GM12878 (cell line): ENCODE measurements around the gene EIF5. TPM values are rescaled to one million over a fixed set of nuclear protein-coding genes. Genes with fewer than 3 reads are reported as not detected.

Source experiments
- ATAC-seq: fragments of 200-7000 bp; cut with Tn5 transposase; 3 replicates; pipeline ENCODE4 v1.9.1; 2020; ENCODE audit warnings: mild to moderate bottlenecking, moderate library complexity
- BruUV-seq: library from RNA; stranded (reverse); fragments of 400-500 nt; replicated peaks from 2 replicates; lab custom pipeline; 2021; lab: Mats Ljungman, UMichigan
- CTCF ChIA-PET: fragments of 300-600 bp; sonication (Branson Sonifier 250); formaldehyde crosslinking; extraction: SDS; loops from one replicate; lab custom pipeline; 2021; ENCODE audit warnings: inconsistent platforms; lab: Yijun Ruan, JAX
- POLR2A ChIA-PET: fragments of 350-600 bp; formaldehyde crosslinking; extraction: SDS; loops from one replicate; lab custom pipeline; 2021; ENCODE audit warnings: inconsistent platforms; lab: Charles Lee
- RAD21 ChIA-PET: fragments of 300-600 bp; sonication (Branson Sonifier 250); formaldehyde crosslinking; loops from one replicate; lab custom pipeline; 2023; ENCODE audit warnings: antibody characterized with exemption; ENCODE audit not compliant: unreplicated experiment; lab: Charles Lee
- SMC1A ChIA-PET: fragments of 300-600 bp; sonication (Branson Sonifier 250); formaldehyde crosslinking; loops from one replicate; lab custom pipeline; 2023; ENCODE audit not compliant: unreplicated experiment, uncharacterized antibody; lab: Charles Lee
- DNase-seq: peaks from one replicate; pipeline ENCODE4 v3.0.0-alpha.2; 2011; ENCODE audit warnings: low read depth, low spot score
- FAIRE-seq: peaks from 3 replicates; lab custom pipeline; 2011; peaks lifted over from hg19 to GRCh38; lab: Jason Lieb, UNC
- H2AFZ ChIP-seq: 2 replicates; pipeline ENCODE4 v1.6.0; 2011; ENCODE audit warnings: low read depth, low read length, control low read depth; ENCODE audit not compliant: control insufficient read depth
- H3K27ac ChIP-seq: 2 replicates; pipeline ENCODE4 v1.5.1; 2011; ENCODE audit warnings: control low read depth; ENCODE audit not compliant: control insufficient read depth, insufficient read depth
- H3K27me3 ChIP-seq, 2 experiments: replicated peaks in 1 of 2; 2 replicates each; pipeline versions ENCODE4 v1.6.0 to v1.6.1; 2011; ENCODE audit warnings: low read length in 1 of 2; ENCODE audit not compliant: control insufficient read depth in 2 of 2, insufficient read depth in 2 of 2
- H3K36me3 ChIP-seq, 2 experiments: 2 replicates each; pipeline ENCODE4 v1.5.1; 2011; ENCODE audit warnings: low read length in 1 of 2; ENCODE audit not compliant: control insufficient read depth in 2 of 2, insufficient read depth in 2 of 2
- H3K4me1 ChIP-seq: 2 replicates; pipeline ENCODE4 v1.6.1; 2011; ENCODE audit warnings: mild to moderate bottlenecking, low read length, moderate library complexity, mixed read lengths; ENCODE audit not compliant: control insufficient read depth, insufficient read depth
- H3K4me2 ChIP-seq: 2 replicates; pipeline ENCODE4 v1.6.0; 2011; ENCODE audit warnings: control low read depth; ENCODE audit not compliant: control insufficient read depth, insufficient read depth
- H3K4me3 ChIP-seq: fragments of 200-600 bp; sonication (generic); 2 replicates; pipeline ENCODE4 v1.5.1; 2016
- H3K79me2 ChIP-seq: 2 replicates; pipeline ENCODE4 v1.6.0; 2011; ENCODE audit warnings: low read length; ENCODE audit not compliant: control insufficient read depth, insufficient read depth
- H3K9ac ChIP-seq: 2 replicates; pipeline ENCODE4 v1.8.0; 2011; ENCODE audit warnings: low read length, control low read depth, mixed read lengths; ENCODE audit not compliant: control insufficient read depth, insufficient read depth
- H3K9me3 ChIP-seq: replicated peaks from 3 replicates; pipeline ENCODE4 v1.5.1; 2011; ENCODE audit warnings: mild to moderate bottlenecking, low read length; ENCODE audit not compliant: control insufficient read depth, insufficient read depth
- H4K20me1 ChIP-seq: 2 replicates; pipeline ENCODE4 v1.6.0; 2011; ENCODE audit not compliant: control insufficient read depth, insufficient read depth
- CBX5 ChIP-seq: sonication (generic); IDR thresholded peaks from 2 replicates; pipeline ENCODE4 v1.6.1; 2016; ENCODE audit warnings: low read depth, moderate library complexity, mild to moderate bottlenecking, inconsistent platforms
- EZH2 ChIP-seq: IDR thresholded peaks from 2 replicates; pipeline ENCODE4 v1.6.1; 2012; ENCODE audit warnings: low read depth, mild to moderate bottlenecking, control low read depth, inconsistent platforms, low read length, borderline replicate concordance; ENCODE audit not compliant: control insufficient read depth
- IKZF2 ChIP-seq, 2 experiments: fragments of 450-650 bp; IDR thresholded peaks; 2 replicates each; pipeline ENCODE4 v1.6.1; 2017; ENCODE audit warnings: mild to moderate bottlenecking in 2 of 2, moderate library complexity in 2 of 2
- POU2F2 ChIP-seq: IDR thresholded peaks from 3 replicates; pipeline ENCODE4 v1.6.1; 2011; ENCODE audit warnings: low read depth, mild to moderate bottlenecking, low read length, borderline replicate concordance
- RAD51 ChIP-seq: fragments of 450-650 bp; IDR thresholded peaks from 2 replicates; pipeline ENCODE4 v1.6.1; 2016; ENCODE audit warnings: moderate library complexity, mild to moderate bottlenecking, inconsistent platforms
- SREBF2 ChIP-seq: IDR thresholded peaks from 2 replicates; pipeline ENCODE4 v1.6.1; 2012; ENCODE audit warnings: mild to moderate bottlenecking, low read length
- SRF ChIP-seq, 2 experiments: IDR thresholded peaks; 2 replicates each; pipeline ENCODE4 v1.6.1; 2011; ENCODE audit warnings: low read depth in 2 of 2, low read length in 2 of 2, mild to moderate bottlenecking in 1 of 2, moderate library complexity in 1 of 2
- WGBS: methylation state at CpG from one replicate; pipeline ENCODE4 v1.1.6; 2016; ENCODE audit warnings: low lambda C conversion rate; ENCODE audit not compliant: insufficient replicate concordance, insufficient coverage; ENCODE audit errors: missing lambda C conversion rate; 5-methylcytosine and 5-hydroxymethylcytosine counted together
- in situ Hi-C: fragments of 300-500 bp; cut with MboI; formaldehyde crosslinking; loops from 9 replicates; pipeline ENCODE4 v1.14.3; 2018; ENCODE audit warnings: mixed read lengths
- intact Hi-C: fragments of 100-400 bp; cut with micrococcal nuclease; formaldehyde crosslinking; loops from one replicate; pipeline ENCODE4 v1.14.2; 2022; ENCODE audit not compliant: unreplicated experiment
- polyA plus RNA-seq, 11 experiments: library from polyadenylated mRNA; depleted of rRNA in 4 of 11; unstranded in 6 of 11; stranded (reverse) in 5 of 11; fragments of >200 nt; fragmentation: Nextera tagmentation in 4 of 11; fragmentation: Illumina TruSeq in 1 of 11; extraction: Ambion mirVana in 4 of 11; extraction: Trizol in 1 of 11; gene quantifications; 1 replicate in 1 of 11; 2 replicates in 10 of 11; pipeline versions ENCODE4 v1.2.1 to v1.2.3, GENCODE V29; 2011 to 2016; ENCODE audit warnings: inconsistent platforms in 2 of 11, missing spikeins in 2 of 11, low read depth in 1 of 11
- total RNA-seq, 4 experiments: library from RNA; depleted of rRNA in 3 of 4; stranded (reverse); fragments of >200 nt in 3 of 4; fragmentation: Illumina TruSeq in 1 of 4; extraction: Trizol in 1 of 4; gene quantifications; 2 replicates each; pipeline versions ENCODE4 v1.2.1 to v1.2.3, GENCODE V29; 2013 to 2021
- TF ChIP-seq, protein P1 (sequence below), 3 experiments: IDR thresholded peaks in 2 of 3; conservative IDR thresholded peaks in 1 of 3; 2 replicates each; pipeline ENCODE4 v1.5.1; 2011; ENCODE audit warnings: low read depth in 3 of 3, low read length in 3 of 3, mild to moderate bottlenecking in 3 of 3, control low read depth in 2 of 3, moderate library complexity in 2 of 3, inconsistent platforms in 1 of 3, mixed read lengths in 1 of 3; ENCODE audit not compliant: control insufficient read depth in 2 of 3, insufficient read depth in 1 of 3; ENCODE audit errors: extremely low read depth in 1 of 3
- TF ChIP-seq, protein P2 (sequence below): IDR thresholded peaks from 2 replicates; pipeline ENCODE4 v1.6.1; 2012; ENCODE audit warnings: low read depth, low read length, improper control_type of control experiment
- TF ChIP-seq, protein P3 (sequence below): IDR thresholded peaks from 2 replicates; pipeline ENCODE4 v1.6.1; 2011; ENCODE audit warnings: borderline replicate concordance, low read depth, mild to moderate bottlenecking, moderate library complexity, low read length; ENCODE audit not compliant: insufficient read depth, poor library complexity, severe bottlenecking
- TF ChIP-seq, protein P4 (sequence below): fragments of 450-650 bp; IDR thresholded peaks from 2 replicates; pipeline ENCODE4 v1.6.1; 2017; ENCODE audit warnings: borderline replicate concordance
- TF ChIP-seq, protein P5 (sequence below): IDR thresholded peaks from 2 replicates; pipeline ENCODE4 v1.6.1; 2012; ENCODE audit warnings: improper control_type of control experiment, low read depth, low read length; ENCODE audit not compliant: insufficient replicate concordance

Gene EIF5
- total and polyA plus RNA-seq, 10 of the 15 experiments (the other 5 are each of a cell fraction or from before 2014, with no cell fraction given) = 51.2 to 360 (median 115) TPM

DNA sequence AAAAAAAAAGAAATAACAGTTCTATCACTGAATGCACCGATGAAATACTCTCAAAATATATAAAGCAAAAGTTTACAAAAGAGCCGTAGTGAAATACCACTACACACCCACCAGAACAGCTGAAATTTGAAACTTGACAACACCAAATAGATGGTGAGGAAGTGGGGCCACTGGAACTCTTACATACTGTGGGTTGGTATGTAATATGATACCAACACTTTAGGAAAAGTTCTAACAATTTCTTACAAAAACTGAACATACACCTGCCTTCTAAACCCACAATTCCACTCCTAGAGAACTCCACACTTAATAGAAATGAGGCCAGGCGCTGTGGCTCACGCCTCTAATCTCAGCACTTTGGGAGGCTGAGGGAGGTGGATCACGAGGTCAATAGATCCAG, 14.1 kb downstream of the EIF5 start (continued):
- TF ChIP-seq CBX5 (no peak), RAD51 (no peak)
- TF ChIP-seq, all 136 proteins: peak for 0

DNA sequence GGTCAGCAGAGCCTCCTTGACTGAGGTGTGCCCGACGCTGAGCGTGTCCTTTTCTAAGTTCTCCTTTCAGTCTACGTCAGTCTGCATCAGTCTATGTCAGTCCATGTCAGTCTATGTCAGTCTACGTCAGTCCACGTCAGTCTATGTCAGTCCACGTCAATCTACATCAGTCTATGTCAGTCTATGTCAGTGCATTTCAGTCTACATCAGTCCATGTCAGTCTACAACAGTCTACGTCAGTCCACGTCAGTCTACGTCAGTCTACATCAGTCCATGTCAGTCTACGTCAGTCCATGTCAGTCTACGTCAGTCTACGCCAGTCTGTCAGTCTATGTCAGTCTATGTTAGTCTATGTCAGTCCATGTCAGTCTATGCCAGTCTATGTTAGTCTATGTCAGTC, 15.9 kb downstream of the EIF5 start:
- Histone ChIP-seq H4K20me1 (no peaks in the 10 kb centered on the region), H3K27me3 (no peaks in the 10 kb centered on the region), H3K27ac (no peak overlapping the region), H3K79me2 (no peaks in the 10 kb centered on the region), H3K9ac (no peak overlapping the region), H3K4me2 (no peak overlapping the region), H3K9me3 (no peaks in the 10 kb centered on the region), H3K36me3 (no peaks in the 10 kb centered on the region), H2AFZ (no peak overlapping the region), H3K4me1 (no peaks in the 10 kb centered on the region), H3K4me3 (no peak overlapping the region)
- BruUV-seq = no TSS peak
- ChIA-PET RAD21 (no interaction called here), SMC1A (no interaction called here), POLR2A (no interaction called here), CTCF (no interaction called here)
- WGBS = 71% methylated on average over 13 of the region's 13 CpGs
- DNase-seq (no peak), FAIRE-seq (no peak), ATAC-seq (no peak)
- intact Hi-C loops = no loop called here
- in situ Hi-C loops = no loop called here
- TF ChIP-seq, protein P1, sequence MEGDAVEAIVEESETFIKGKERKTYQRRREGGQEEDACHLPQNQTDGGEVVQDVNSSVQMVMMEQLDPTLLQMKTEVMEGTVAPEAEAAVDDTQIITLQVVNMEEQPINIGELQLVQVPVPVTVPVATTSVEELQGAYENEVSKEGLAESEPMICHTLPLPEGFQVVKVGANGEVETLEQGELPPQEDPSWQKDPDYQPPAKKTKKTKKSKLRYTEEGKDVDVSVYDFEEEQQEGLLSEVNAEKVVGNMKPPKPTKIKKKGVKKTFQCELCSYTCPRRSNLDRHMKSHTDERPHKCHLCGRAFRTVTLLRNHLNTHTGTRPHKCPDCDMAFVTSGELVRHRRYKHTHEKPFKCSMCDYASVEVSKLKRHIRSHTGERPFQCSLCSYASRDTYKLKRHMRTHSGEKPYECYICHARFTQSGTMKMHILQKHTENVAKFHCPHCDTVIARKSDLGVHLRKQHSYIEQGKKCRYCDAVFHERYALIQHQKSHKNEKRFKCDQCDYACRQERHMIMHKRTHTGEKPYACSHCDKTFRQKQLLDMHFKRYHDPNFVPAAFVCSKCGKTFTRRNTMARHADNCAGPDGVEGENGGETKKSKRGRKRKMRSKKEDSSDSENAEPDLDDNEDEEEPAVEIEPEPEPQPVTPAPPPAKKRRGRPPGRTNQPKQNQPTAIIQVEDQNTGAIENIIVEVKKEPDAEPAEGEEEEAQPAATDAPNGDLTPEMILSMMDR (IDR thresholded peaks at IDR 0.05 in 2 of 3, conservative IDR thresholded peaks at IDR 0.05 in 1 of 3; ENCODE audit: control insufficient read depth in 2 of 3, extremely low read depth in 1 of 3, insufficient read depth in 1 of 3, low read depth in 3 of 3, low read length in 3 of 3) = no peak
- TF ChIP-seq IKZF2 (IDR thresholded peaks at IDR 0.05) (no peak), SREBF2 (no peak), EZH2 (no peak), SRF (IDR thresholded peaks at IDR 0.05; ENCODE audit: low read depth in 2 of 2, low read length in 2 of 2) (no peak), POU2F2 (no peak)
- TF ChIP-seq, protein P2, sequence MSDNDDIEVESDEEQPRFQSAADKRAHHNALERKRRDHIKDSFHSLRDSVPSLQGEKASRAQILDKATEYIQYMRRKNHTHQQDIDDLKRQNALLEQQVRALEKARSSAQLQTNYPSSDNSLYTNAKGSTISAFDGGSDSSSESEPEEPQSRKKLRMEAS = no peak
- TF ChIP-seq, protein P3, sequence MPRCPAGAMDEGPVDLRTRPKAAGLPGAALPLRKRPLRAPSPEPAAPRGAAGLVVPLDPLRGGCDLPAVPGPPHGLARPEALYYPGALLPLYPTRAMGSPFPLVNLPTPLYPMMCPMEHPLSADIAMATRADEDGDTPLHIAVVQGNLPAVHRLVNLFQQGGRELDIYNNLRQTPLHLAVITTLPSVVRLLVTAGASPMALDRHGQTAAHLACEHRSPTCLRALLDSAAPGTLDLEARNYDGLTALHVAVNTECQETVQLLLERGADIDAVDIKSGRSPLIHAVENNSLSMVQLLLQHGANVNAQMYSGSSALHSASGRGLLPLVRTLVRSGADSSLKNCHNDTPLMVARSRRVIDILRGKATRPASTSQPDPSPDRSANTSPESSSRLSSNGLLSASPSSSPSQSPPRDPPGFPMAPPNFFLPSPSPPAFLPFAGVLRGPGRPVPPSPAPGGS = no peak
- TF ChIP-seq, protein P4, sequence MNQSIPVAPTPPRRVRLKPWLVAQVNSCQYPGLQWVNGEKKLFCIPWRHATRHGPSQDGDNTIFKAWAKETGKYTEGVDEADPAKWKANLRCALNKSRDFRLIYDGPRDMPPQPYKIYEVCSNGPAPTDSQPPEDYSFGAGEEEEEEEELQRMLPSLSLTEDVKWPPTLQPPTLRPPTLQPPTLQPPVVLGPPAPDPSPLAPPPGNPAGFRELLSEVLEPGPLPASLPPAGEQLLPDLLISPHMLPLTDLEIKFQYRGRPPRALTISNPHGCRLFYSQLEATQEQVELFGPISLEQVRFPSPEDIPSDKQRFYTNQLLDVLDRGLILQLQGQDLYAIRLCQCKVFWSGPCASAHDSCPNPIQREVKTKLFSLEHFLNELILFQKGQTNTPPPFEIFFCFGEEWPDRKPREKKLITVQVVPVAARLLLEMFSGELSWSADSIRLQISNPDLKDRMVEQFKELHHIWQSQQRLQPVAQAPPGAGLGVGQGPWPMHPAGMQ = no peak
- TF ChIP-seq, protein P5, sequence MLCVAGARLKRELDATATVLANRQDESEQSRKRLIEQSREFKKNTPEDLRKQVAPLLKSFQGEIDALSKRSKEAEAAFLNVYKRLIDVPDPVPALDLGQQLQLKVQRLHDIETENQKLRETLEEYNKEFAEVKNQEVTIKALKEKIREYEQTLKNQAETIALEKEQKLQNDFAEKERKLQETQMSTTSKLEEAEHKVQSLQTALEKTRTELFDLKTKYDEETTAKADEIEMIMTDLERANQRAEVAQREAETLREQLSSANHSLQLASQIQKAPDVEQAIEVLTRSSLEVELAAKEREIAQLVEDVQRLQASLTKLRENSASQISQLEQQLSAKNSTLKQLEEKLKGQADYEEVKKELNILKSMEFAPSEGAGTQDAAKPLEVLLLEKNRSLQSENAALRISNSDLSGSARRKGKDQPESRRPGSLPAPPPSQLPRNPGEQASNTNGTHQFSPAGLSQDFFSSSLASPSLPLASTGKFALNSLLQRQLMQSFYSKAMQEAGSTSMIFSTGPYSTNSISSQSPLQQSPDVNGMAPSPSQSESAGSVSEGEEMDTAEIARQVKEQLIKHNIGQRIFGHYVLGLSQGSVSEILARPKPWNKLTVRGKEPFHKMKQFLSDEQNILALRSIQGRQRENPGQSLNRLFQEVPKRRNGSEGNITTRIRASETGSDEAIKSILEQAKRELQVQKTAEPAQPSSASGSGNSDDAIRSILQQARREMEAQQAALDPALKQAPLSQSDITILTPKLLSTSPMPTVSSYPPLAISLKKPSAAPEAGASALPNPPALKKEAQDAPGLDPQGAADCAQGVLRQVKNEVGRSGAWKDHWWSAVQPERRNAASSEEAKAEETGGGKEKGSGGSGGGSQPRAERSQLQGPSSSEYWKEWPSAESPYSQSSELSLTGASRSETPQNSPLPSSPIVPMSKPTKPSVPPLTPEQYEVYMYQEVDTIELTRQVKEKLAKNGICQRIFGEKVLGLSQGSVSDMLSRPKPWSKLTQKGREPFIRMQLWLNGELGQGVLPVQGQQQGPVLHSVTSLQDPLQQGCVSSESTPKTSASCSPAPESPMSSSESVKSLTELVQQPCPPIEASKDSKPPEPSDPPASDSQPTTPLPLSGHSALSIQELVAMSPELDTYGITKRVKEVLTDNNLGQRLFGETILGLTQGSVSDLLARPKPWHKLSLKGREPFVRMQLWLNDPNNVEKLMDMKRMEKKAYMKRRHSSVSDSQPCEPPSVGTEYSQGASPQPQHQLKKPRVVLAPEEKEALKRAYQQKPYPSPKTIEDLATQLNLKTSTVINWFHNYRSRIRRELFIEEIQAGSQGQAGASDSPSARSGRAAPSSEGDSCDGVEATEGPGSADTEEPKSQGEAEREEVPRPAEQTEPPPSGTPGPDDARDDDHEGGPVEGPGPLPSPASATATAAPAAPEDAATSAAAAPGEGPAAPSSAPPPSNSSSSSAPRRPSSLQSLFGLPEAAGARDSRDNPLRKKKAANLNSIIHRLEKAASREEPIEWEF = no peak
